ENCODE results near the gene FUCA1.
A peak's percentile ranks its signal among the peaks of the same experiment; 100 is the strongest.

The FUCA1 gene

GRCh38 chr1:23867895-23868556 is at the start of gene FUCA1:
TSS of gene FUCA1 (minus strand) at chr1:23868290. CDS start at chr1:23868286, 4 bp downstream.
- Histone ChIP-seq H3K27ac (ENCODE audit: low read depth, low read length) (peak within 1 kb of the TSS; percentile 62), H3K9me3 (ENCODE audit: low read length) (no peaks in the 10 kb centered on the region), H3K4me3 (ENCODE audit: low read depth in 1 of 2, low read length in 2 of 2) (peak within 1 kb of the TSS; percentile 80 to 92), H3K9ac (ENCODE audit: low read length) (peak within 1 kb of the TSS; percentile 58), H3K27me3 (ENCODE audit: control insufficient read depth in 1 of 2, insufficient read depth in 2 of 2, low read length in 2 of 2) (no peaks in the 10 kb centered on the region), H3K36me3 (ENCODE audit: insufficient read depth, low read length) (peaks cover 7% of the 10 kb centered on the region), H3K4me1 (ENCODE audit: insufficient read depth, low read length) (peaks cover 11% of the 10 kb centered on the region)

- H3K4me1 ChIP-seq (ENCODE audit: insufficient read depth, low read length): peaks cover 16% of the 10 kb centered on the region
- no peak overlapping the region for H3K9ac ChIP-seq (ENCODE audit: low read length)
- no peaks in the 10 kb centered on the region for H3K27me3 ChIP-seq (ENCODE audit: control insufficient read depth in 1 of 2, insufficient read depth in 2 of 2, low read length in 2 of 2)
- no peak overlapping the region for H3K27ac ChIP-seq (ENCODE audit: low read depth, low read length)
- no peaks in the 10 kb centered on the region for H3K9me3 ChIP-seq (ENCODE audit: low read length)
- no peak overlapping the region for H3K4me3 ChIP-seq (ENCODE audit: low read depth in 1 of 2, low read length in 2 of 2)
- H3K36me3 ChIP-seq (ENCODE audit: insufficient read depth, low read length): no peaks in the 10 kb centered on the region
Measured at GRCh38 chr1:23916209-23917131, 48.4 kb upstream of the FUCA1 start.

DNA sequence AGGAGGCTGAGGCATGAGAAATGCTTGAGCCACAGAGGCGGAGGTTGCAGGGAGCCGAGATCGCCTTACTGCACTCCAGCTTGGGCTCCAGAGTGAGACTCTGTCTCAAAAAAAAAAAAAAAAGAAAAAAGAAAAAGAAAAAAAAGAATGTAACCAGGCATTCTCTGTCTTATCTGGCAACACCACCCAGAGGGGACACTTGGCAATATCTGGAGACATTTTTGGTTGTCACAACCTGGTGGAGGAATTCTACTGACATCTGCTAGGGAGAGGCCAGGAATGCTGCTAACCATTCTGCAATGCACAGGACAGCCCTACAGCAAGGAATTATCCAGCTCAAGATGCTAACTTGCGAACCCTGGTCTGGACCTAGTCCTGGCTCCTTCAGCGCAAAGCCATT is 47.4 kb upstream of the FUCA1 start:
- Histone ChIP-seq H3K36me3 (ENCODE audit: insufficient read depth, low read length) (no peaks in the 10 kb centered on the region), H3K4me1 (ENCODE audit: insufficient read depth, low read length) (peaks cover 10% of the 10 kb centered on the region), H3K27ac (ENCODE audit: low read depth, low read length) (no peak overlapping the region), H3K27me3 (ENCODE audit: control insufficient read depth in 1 of 2, insufficient read depth in 2 of 2, low read length in 2 of 2) (no peaks in the 10 kb centered on the region), H3K4me3 (ENCODE audit: low read depth in 1 of 2, low read length in 2 of 2) (no peak overlapping the region), H3K9me3 (ENCODE audit: low read length) (no peaks in the 10 kb centered on the region), H3K9ac (ENCODE audit: low read length) (no peak overlapping the region)

- Histone ChIP-seq H3K36me3 (ENCODE audit: insufficient read depth, low read length) (no peaks in the 10 kb centered on the region), H3K27ac (ENCODE audit: low read depth, low read length) (no peak overlapping the region), H3K4me1 (ENCODE audit: insufficient read depth, low read length) (peaks cover 5% of the 10 kb centered on the region), H3K4me3 (ENCODE audit: low read depth in 1 of 2, low read length in 2 of 2) (no peak overlapping the region), H3K9ac (ENCODE audit: low read length) (no peak overlapping the region), H3K9me3 (ENCODE audit: low read length) (no peaks in the 10 kb centered on the region), H3K27me3 (ENCODE audit: control insufficient read depth in 1 of 2, insufficient read depth in 2 of 2, low read length in 2 of 2) (no peaks in the 10 kb centered on the region)
Measured at GRCh38 chr1:23914921-23915320, 46.8 kb upstream of the FUCA1 start.

DNA sequence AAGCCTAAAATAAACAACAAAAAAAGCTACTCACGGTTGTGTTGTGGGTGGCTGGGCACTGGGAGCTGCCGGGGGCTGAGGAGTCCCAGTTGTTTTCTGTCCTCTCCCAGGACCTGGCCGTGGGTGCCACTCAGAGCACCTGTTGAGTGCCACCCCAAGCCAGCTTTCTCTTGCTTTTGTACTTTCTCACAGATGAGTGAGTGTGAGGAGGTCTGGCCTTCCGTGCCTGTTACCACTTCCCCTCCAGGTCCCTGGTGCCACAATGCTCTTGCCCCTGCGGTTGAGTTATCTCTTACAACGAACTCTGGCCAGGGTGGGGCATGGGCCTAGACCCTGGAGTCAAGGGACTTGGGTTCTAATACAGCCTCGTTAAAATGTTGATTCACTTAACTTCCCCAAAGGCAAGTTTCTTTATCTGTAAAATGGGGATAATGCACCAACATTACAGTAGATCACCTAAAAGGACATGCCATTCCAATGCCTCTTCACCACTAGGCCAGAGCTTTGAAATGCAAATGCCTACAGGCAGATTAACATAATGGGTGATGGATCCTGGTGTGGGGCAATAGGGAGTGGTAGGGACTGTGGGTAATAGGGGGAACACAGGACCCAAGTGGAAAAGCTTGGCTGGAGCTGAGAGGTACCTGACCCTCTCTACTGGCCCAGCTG is 45.3 kb upstream of the FUCA1 start, which contains the start of gene CNR2:
CNR2 (minus strand) TSS at position 151 of the 669 bp plus-strand sequence. CDS start 37,745 bp downstream, outside the sequence.
- Histone ChIP-seq H3K4me3 (ENCODE audit: low read depth in 1 of 2, low read length in 2 of 2) (no peak within 1 kb of the TSS), H3K36me3 (ENCODE audit: insufficient read depth, low read length) (no peaks in the 10 kb centered on the region), H3K9ac (ENCODE audit: low read length) (no peak within 1 kb of the TSS), H3K27ac (ENCODE audit: low read depth, low read length) (no peak within 1 kb of the TSS), H3K4me1 (ENCODE audit: insufficient read depth, low read length) (no peaks in the 10 kb centered on the region), H3K9me3 (ENCODE audit: low read length) (no peaks in the 10 kb centered on the region), H3K27me3 (ENCODE audit: control insufficient read depth in 1 of 2, insufficient read depth in 2 of 2, low read length in 2 of 2) (peaks cover 0 to 4% of the 10 kb centered on the region in 2 donors)

DNA sequence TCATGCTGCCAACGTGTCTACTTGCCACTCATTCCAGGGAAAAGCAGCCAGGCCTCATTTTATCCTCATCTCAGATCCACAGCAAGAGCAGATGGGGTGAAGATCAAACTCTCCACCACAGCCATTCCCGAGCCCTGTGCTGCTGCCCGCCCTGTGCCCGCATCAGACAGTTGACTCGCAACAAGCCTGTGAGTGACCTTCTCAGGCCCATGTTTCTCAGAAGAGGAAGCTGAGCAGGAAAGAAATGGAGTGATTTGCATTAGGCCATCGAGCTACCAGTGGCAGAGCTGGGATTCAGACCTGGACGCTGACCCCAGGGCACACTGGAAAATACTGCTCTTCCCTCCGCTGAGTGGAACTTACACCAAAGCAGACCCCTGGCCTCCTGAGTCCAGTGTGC is 43.8 kb upstream of the FUCA1 start:
- Histone ChIP-seq H3K4me3 (ENCODE audit: low read depth in 1 of 2, low read length in 2 of 2) (no peak overlapping the region), H3K9me3 (ENCODE audit: low read length) (no peaks in the 10 kb centered on the region), H3K36me3 (ENCODE audit: insufficient read depth, low read length) (no peaks in the 10 kb centered on the region), H3K4me1 (ENCODE audit: insufficient read depth, low read length) (no peaks in the 10 kb centered on the region), H3K9ac (ENCODE audit: low read length) (no peak overlapping the region), H3K27me3 (ENCODE audit: control insufficient read depth in 1 of 2, insufficient read depth in 2 of 2, low read length in 2 of 2) (peaks cover 0 to 4% of the 10 kb centered on the region in 2 donors), H3K27ac (ENCODE audit: low read depth, low read length) (no peak overlapping the region)

- H3K4me1 ChIP-seq (ENCODE audit: insufficient read depth, low read length): no peaks in the 10 kb centered on the region
- H3K4me3 ChIP-seq (ENCODE audit: low read depth in 1 of 2, low read length in 2 of 2): no peak overlapping the region
- no peaks in the 10 kb centered on the region for H3K36me3 ChIP-seq (ENCODE audit: insufficient read depth, low read length)
- no peak overlapping the region for H3K9ac ChIP-seq (ENCODE audit: low read length)
- no peaks in the 10 kb centered on the region for H3K9me3 ChIP-seq (ENCODE audit: low read length)
- H3K27me3 ChIP-seq (ENCODE audit: control insufficient read depth in 1 of 2, insufficient read depth in 2 of 2, low read length in 2 of 2): peaks cover 0 to 4% of the 10 kb centered on the region in 2 donors
- no peak overlapping the region for H3K27ac ChIP-seq (ENCODE audit: low read depth, low read length)
Measured at GRCh38 chr1:23910553-23911246, 42.6 kb upstream of the FUCA1 start.

GRCh38 chr1:23910144-23910543 is 42.1 kb upstream of the FUCA1 start:
- no peaks in the 10 kb centered on the region for H3K4me1 ChIP-seq (ENCODE audit: insufficient read depth, low read length)
- H3K36me3 ChIP-seq (ENCODE audit: insufficient read depth, low read length): no peaks in the 10 kb centered on the region
- no peak overlapping the region for H3K4me3 ChIP-seq (ENCODE audit: low read depth in 1 of 2, low read length in 2 of 2)
- H3K9ac ChIP-seq (ENCODE audit: low read length): no peak overlapping the region
- H3K9me3 ChIP-seq (ENCODE audit: low read length): no peaks in the 10 kb centered on the region
- peaks cover 0 to 4% of the 10 kb centered on the region in 2 donors for H3K27me3 ChIP-seq (ENCODE audit: control insufficient read depth in 1 of 2, insufficient read depth in 2 of 2, low read length in 2 of 2)
- H3K27ac ChIP-seq (ENCODE audit: low read depth, low read length): no peak overlapping the region

- H3K4me1 ChIP-seq (ENCODE audit: insufficient read depth, low read length): no peaks in the 10 kb centered on the region
- no peak overlapping the region for H3K27ac ChIP-seq (ENCODE audit: low read depth, low read length)
Measured at GRCh38 chr1:23909412-23909811, 41.3 kb upstream of the FUCA1 start.

GRCh38 chr1:23908453-23909341 is 40.6 kb upstream of the FUCA1 start:
- Histone ChIP-seq H3K4me1 (ENCODE audit: insufficient read depth, low read length) (peaks cover under 1% of the 10 kb centered on the region), H3K9me3 (ENCODE audit: low read length) (no peaks in the 10 kb centered on the region), H3K36me3 (ENCODE audit: insufficient read depth, low read length) (no peaks in the 10 kb centered on the region), H3K27ac (ENCODE audit: low read depth, low read length) (no peak overlapping the region), H3K27me3 (ENCODE audit: control insufficient read depth in 1 of 2, insufficient read depth in 2 of 2, low read length in 2 of 2) (peaks cover 0 to 4% of the 10 kb centered on the region in 2 donors), H3K9ac (ENCODE audit: low read length) (no peak overlapping the region), H3K4me3 (ENCODE audit: low read depth in 1 of 2, low read length in 2 of 2) (no peak overlapping the region)

More at GRCh38 chr1:23909412-23909811, 41.3 kb upstream of the FUCA1 start:
- Histone ChIP-seq H3K27me3 (ENCODE audit: control insufficient read depth in 1 of 2, insufficient read depth in 2 of 2, low read length in 2 of 2) (peaks cover 0 to 4% of the 10 kb centered on the region in 2 donors), H3K36me3 (ENCODE audit: insufficient read depth, low read length) (no peaks in the 10 kb centered on the region), H3K9ac (ENCODE audit: low read length) (no peak overlapping the region), H3K4me3 (ENCODE audit: low read depth in 1 of 2, low read length in 2 of 2) (no peak overlapping the region), H3K9me3 (ENCODE audit: low read length) (no peaks in the 10 kb centered on the region)

All from muscle layer of colon (tissue), 2 donors.